HCT116 (cell line): Measurements from ENCODE around the gene NRTN.

ENCODE experiments used
- CTCF ChIP-seq, 3 experiments: fragments of 200-600 bp in 1 of 3; sonication (generic) in 1 of 3; IDR thresholded peaks in 2 of 3; conservative IDR thresholded peaks in 1 of 3; 2 replicates each; pipeline ENCODE4 v1.5.1; 2012 to 2017; ENCODE audit warnings: low read depth in 2 of 3, low read length in 2 of 3, antibody characterized with exemption in 1 of 3, borderline replicate concordance in 1 of 3, control low read depth in 1 of 3, mild to moderate bottlenecking in 1 of 3, mixed read lengths in 1 of 3, mixed run types in 1 of 3, moderate library complexity in 1 of 3; ENCODE audit not compliant: insufficient read depth in 1 of 3
- EZH2 ChIP-seq: fragments of 200-600 bp; sonication (generic); IDR thresholded peaks from 2 replicates; pipeline ENCODE4 v1.6.1; 2017; ENCODE audit warnings: antibody characterized with exemption, mixed run types
- JUND ChIP-seq: IDR thresholded peaks from 2 replicates; pipeline ENCODE4 v1.6.1; 2012
- POLR2AphosphoS5 ChIP-seq: IDR thresholded peaks from 2 replicates; pipeline ENCODE4 v1.6.1; 2011; ENCODE audit warnings: mild to moderate bottlenecking, low read depth, low read length, moderate library complexity
- RAD21 ChIP-seq: IDR thresholded peaks from 2 replicates; pipeline ENCODE4 v1.6.1; 2012; ENCODE audit warnings: low read depth, mild to moderate bottlenecking
- SRF ChIP-seq: IDR thresholded peaks from 2 replicates; pipeline ENCODE4 v1.6.1; 2012; ENCODE audit warnings: low read depth
- YY1 ChIP-seq: IDR thresholded peaks from 2 replicates; pipeline ENCODE4 v1.6.1; 2011; ENCODE audit warnings: low read length, low read depth, moderate library complexity, mild to moderate bottlenecking; ENCODE audit not compliant: insufficient replicate concordance; ENCODE audit errors: extremely low read depth
- TF ChIP-seq, protein P1 (sequence below): IDR thresholded peaks from 2 replicates; pipeline ENCODE4 v1.6.1; 2012; ENCODE audit warnings: low read depth

- TF ChIP-seq, protein P1, sequence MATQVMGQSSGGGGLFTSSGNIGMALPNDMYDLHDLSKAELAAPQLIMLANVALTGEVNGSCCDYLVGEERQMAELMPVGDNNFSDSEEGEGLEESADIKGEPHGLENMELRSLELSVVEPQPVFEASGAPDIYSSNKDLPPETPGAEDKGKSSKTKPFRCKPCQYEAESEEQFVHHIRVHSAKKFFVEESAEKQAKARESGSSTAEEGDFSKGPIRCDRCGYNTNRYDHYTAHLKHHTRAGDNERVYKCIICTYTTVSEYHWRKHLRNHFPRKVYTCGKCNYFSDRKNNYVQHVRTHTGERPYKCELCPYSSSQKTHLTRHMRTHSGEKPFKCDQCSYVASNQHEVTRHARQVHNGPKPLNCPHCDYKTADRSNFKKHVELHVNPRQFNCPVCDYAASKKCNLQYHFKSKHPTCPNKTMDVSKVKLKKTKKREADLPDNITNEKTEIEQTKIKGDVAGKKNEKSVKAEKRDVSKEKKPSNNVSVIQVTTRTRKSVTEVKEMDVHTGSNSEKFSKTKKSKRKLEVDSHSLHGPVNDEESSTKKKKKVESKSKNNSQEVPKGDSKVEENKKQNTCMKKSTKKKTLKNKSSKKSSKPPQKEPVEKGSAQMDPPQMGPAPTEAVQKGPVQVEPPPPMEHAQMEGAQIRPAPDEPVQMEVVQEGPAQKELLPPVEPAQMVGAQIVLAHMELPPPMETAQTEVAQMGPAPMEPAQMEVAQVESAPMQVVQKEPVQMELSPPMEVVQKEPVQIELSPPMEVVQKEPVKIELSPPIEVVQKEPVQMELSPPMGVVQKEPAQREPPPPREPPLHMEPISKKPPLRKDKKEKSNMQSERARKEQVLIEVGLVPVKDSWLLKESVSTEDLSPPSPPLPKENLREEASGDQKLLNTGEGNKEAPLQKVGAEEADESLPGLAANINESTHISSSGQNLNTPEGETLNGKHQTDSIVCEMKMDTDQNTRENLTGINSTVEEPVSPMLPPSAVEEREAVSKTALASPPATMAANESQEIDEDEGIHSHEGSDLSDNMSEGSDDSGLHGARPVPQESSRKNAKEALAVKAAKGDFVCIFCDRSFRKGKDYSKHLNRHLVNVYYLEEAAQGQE: no peak
- TF ChIP-seq CTCF (IDR thresholded peaks at IDR 0.05 in 2 of 3, conservative IDR thresholded peaks at IDR 0.05 in 1 of 3; ENCODE audit: borderline replicate concordance in 1 of 3, insufficient read depth in 1 of 3, low read depth in 2 of 3, low read length in 2 of 3): no peak
- TF ChIP-seq RAD21: no peak
- no peak for TF ChIP-seq POLR2AphosphoS5
- TF ChIP-seq SRF: no peak
- TF ChIP-seq JUND: no peak
- TF ChIP-seq YY1: no peak
- no peak for TF ChIP-seq EZH2
Measured at GRCh38 chr19:5818594-5818993, 13.7 kb downstream of the NRTN start.
